Gastroesophageal sphincter (tissue), 4 donors: ENCODE data around the gene SPSB1. TPM values are rescaled to one million over a fixed set of nuclear protein-coding genes. Genes with fewer than 3 reads are reported as not detected.

ENCODE experiments used
- ATAC-seq: fragments of 150-250 bp; one replicate; pipeline ENCODE4 v1.9.1; 2016; ENCODE audit warnings: mild to moderate bottlenecking, moderate library complexity
- H3K27ac ChIP-seq, 4 donors: fragments of 200-600 bp; sonication (generic) in 3 of 4; 1 replicate in 3 of 4; 2 replicates in 1 of 4; pipeline ENCODE4 v1.5.1; 2016 to 2019
- H3K27me3 ChIP-seq: fragments of 200-600 bp; sonication (generic); one replicate; pipeline ENCODE4 v1.5.1; 2019
- H3K36me3 ChIP-seq, 2 donors: fragments of 200-600 bp; sonication (generic); one replicate each; pipeline ENCODE4 v1.5.1; 2019; ENCODE audit warnings: control low read depth in 1 of 2
- H3K4me1 ChIP-seq, 3 donors: fragments of 200-600 bp; sonication (generic); 1 replicate in 2 of 3; 2 replicates in 1 of 3; pipeline ENCODE4 v1.5.1; 2016 to 2019; ENCODE audit warnings: control low read depth in 2 of 3
- H3K4me3 ChIP-seq, 2 donors: fragments of 200-600 bp; sonication (generic); one replicate each; pipeline ENCODE4 v1.5.1; 2019; ENCODE audit warnings: mild to moderate bottlenecking in 1 of 2, moderate library complexity in 1 of 2
- H3K9me3 ChIP-seq, 3 donors: fragments of 200-600 bp; sonication (generic); one replicate each; pipeline ENCODE4 v1.5.1; 2017 to 2019; ENCODE audit warnings: control low read depth in 2 of 3
- CTCF ChIP-seq, 4 experiments: fragments of 200-600 bp in 2 of 4; fragments of 450-650 bp in 2 of 4; sonication (generic) in 1 of 4; IDR thresholded peaks; one replicate each; pipeline ENCODE4 v1.5.1; 2017 to 2019; ENCODE audit warnings: antibody characterized with exemption in 4 of 4, mild to moderate bottlenecking in 2 of 4, moderate library complexity in 2 of 4
- EP300 ChIP-seq: sonication (generic); formaldehyde crosslinking; IDR thresholded peaks from one replicate; pipeline ENCODE4 v1.6.1; 2017; ENCODE audit warnings: antibody characterized with exemption, mild to moderate bottlenecking
- POLR2A ChIP-seq, 2 donors: fragments of 450-650 bp; IDR thresholded peaks; one replicate each; pipeline ENCODE4 v1.6.1; 2017; ENCODE audit warnings: antibody characterized with exemption in 2 of 2, mild to moderate bottlenecking in 2 of 2, moderate library complexity in 1 of 2
- POLR2AphosphoS5 ChIP-seq: sonication (generic); formaldehyde crosslinking; IDR thresholded peaks from one replicate; pipeline ENCODE4 v1.6.1; 2017; ENCODE audit warnings: antibody characterized with exemption
- WGBS, 2 donors: methylation state at CpG; one replicate each; pipeline ENCODE4 v1.1.5; 2018; ENCODE audit warnings: low coverage in 1 of 2; 5-methylcytosine and 5-hydroxymethylcytosine counted together
- total RNA-seq, 4 donors: library from RNA; depleted of rRNA; stranded (reverse); fragments of >200 nt; gene quantifications; one replicate each; pipeline ENCODE4 v1.1.0, GENCODE V29; 2016

Gene SPSB1
- total RNA-seq, 4 donors from 2014 or later, result 56.3 to 111 (median 99.5) TPM

- Histone ChIP-seq H3K27ac (peak overlapping the region in 3 of 4 donors; percentile 80 to 89 (median 88)), H3K4me1 (peaks cover 3 to 100% (median 77%) of the 10 kb centered on the region in 3 donors), H3K4me3 (no peak overlapping the region), H3K9me3 (no peaks in the 10 kb centered on the region), H3K27me3 (no peaks in the 10 kb centered on the region), H3K36me3 (peaks cover 0 to 12% of the 10 kb centered on the region in 2 donors)
- 81% methylated on average over 4 of the region's 20 CpGs; no CpG with 5 or more reads in 1 of the 2 donors for WGBS, 2 donors
- no peak for TF ChIP-seq EP300
- no peak for TF ChIP-seq POLR2AphosphoS5
- TF ChIP-seq CTCF (IDR thresholded peaks at IDR 0.05), result no peak
- no peak for TF ChIP-seq POLR2A (IDR thresholded peaks at IDR 0.05)
- ATAC-seq, result no peak
Measured at GRCh38 chr1:9319208-9319788, 26.6 kb downstream of the SPSB1 start.

GRCh38 chr1:9319789-9320519, 27.3 kb downstream of the SPSB1 start:
- Histone ChIP-seq H3K4me3 (peak overlapping the region in 1 of 2 donors; percentile 29), H3K9me3 (no peaks in the 10 kb centered on the region), H3K27me3 (no peaks in the 10 kb centered on the region), H3K4me1 (peaks cover 3 to 100% (median 81%) of the 10 kb centered on the region in 3 donors), H3K27ac (peak overlapping the region in 3 of 4 donors; percentile 80 to 89 (median 88)), H3K36me3 (peaks cover 0 to 12% of the 10 kb centered on the region in 2 donors)
- ATAC-seq, result no peak
- 57 to 66% methylated on average over 7 to 11 of the region's 21 CpGs for WGBS, 2 donors
- no peak for TF ChIP-seq POLR2AphosphoS5
- TF ChIP-seq EP300, result no peak
- no peak for TF ChIP-seq POLR2A (IDR thresholded peaks at IDR 0.05)
- no peak for TF ChIP-seq CTCF (IDR thresholded peaks at IDR 0.05)

- peaks cover 0 to 6% of the 10 kb centered on the region in 2 donors for H3K36me3 ChIP-seq
- H3K27ac ChIP-seq, result peak overlapping the region; percentile 37 to 89 (median 84)
- H3K4me3 ChIP-seq, result peak overlapping the region in 1 of 2 donors; percentile 29
- H3K4me1 ChIP-seq, result peaks cover 6 to 100% (median 85%) of the 10 kb centered on the region in 3 donors
- no peaks in the 10 kb centered on the region for H3K27me3 ChIP-seq
- ATAC-seq, result peak; percentile 17
- TF ChIP-seq POLR2AphosphoS5 (no peak), POLR2A (IDR thresholded peaks at IDR 0.05) (no peak), CTCF (IDR thresholded peaks at IDR 0.05) (no peak), EP300 (no peak)
- WGBS, 2 donors, result 37% methylated on average over 16 of the region's 31 CpGs; no CpG with 5 or more reads in 1 of the 2 donors
- no peaks in the 10 kb centered on the region for H3K9me3 ChIP-seq
Measured at GRCh38 chr1:9320520-9321479, 28.1 kb downstream of the SPSB1 start.

DNA sequence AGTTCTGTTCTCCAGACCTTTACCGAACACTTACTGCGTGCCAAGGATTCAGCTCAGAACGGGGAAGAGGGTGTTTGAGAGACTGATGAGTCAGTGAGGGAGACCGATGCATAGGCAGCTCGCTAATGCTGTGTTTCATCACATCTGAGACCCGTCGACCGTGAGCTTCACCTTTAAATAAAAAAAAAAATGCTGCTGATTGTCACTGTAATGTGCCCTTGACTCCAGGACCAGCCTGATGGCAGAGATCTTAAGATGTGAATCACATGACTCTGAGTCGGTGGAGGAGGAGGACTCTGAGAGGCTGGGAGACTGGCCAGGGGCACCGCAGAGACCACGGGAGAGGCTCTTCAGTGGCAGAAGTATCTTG, 28.8 kb downstream of the SPSB1 start:
- 29 to 35% methylated on average over 3 to 11 of the region's 11 CpGs for WGBS, 2 donors
- Histone ChIP-seq H3K27ac (peak overlapping the region; percentile 37 to 89 (median 84)), H3K27me3 (no peaks in the 10 kb centered on the region), H3K36me3 (peaks cover 0 to 6% of the 10 kb centered on the region in 2 donors), H3K4me1 (peaks cover 6 to 100% (median 84%) of the 10 kb centered on the region in 3 donors), H3K9me3 (no peaks in the 10 kb centered on the region), H3K4me3 (peak overlapping the region in 1 of 2 donors; percentile 29)
- TF ChIP-seq CTCF (IDR thresholded peaks at IDR 0.05) (no peak), POLR2AphosphoS5 (peak; percentile 80), EP300 (no peak), POLR2A (IDR thresholded peaks at IDR 0.05) (no peak)
- peak; percentile 37 for ATAC-seq
